Osteocyte (in vitro differentiated cells): ENCODE measurements around the gene PEPD. TPM values are rescaled to one million over a fixed set of nuclear protein-coding genes. Genes with fewer than 3 reads are reported as not detected.

Experiments used
- DNase-seq: peaks from one replicate; pipeline ENCODE4 v3.0.0; 2021; ENCODE audit warnings: mixed read lengths; ENCODE audit not compliant: unreplicated experiment; ENCODE audit errors: extremely low spot score
- H3K27ac Mint-ChIP-seq: one replicate; pipeline ENCODE4 v1.8.0; 2021; ENCODE audit warnings: mild to moderate bottlenecking, mixed read lengths; ENCODE audit not compliant: unreplicated experiment
- H3K27me3 Mint-ChIP-seq: one replicate; pipeline ENCODE4 v1.8.0; 2021; ENCODE audit warnings: mixed read lengths; ENCODE audit not compliant: unreplicated experiment
- H3K36me3 Mint-ChIP-seq: one replicate; pipeline ENCODE4 v1.8.0; 2021; ENCODE audit warnings: mixed read lengths; ENCODE audit not compliant: unreplicated experiment
- H3K4me1 Mint-ChIP-seq: one replicate; pipeline ENCODE4 v1.8.0; 2021; ENCODE audit warnings: mixed read lengths; ENCODE audit not compliant: unreplicated experiment
- H3K4me3 Mint-ChIP-seq: one replicate; pipeline ENCODE4 v1.8.0; 2021; ENCODE audit warnings: mild to moderate bottlenecking, moderate library complexity, mixed read lengths; ENCODE audit not compliant: unreplicated experiment
- H3K9me3 Mint-ChIP-seq: one replicate; pipeline ENCODE4 v1.8.0; 2021; ENCODE audit warnings: mixed read lengths; ENCODE audit not compliant: unreplicated experiment
- total RNA-seq: library from RNA; stranded (reverse); gene quantifications from 2 replicates; pipeline ENCODE4 v1.2.1, GENCODE V29; 2021
- TF ChIP-seq, protein P1 (sequence below): fragments of 200-600 bp; sonication (generic); IDR thresholded peaks from 2 replicates; pipeline ENCODE4 v1.5.0; 2021; ENCODE audit warnings: antibody characterized with exemption, mild to moderate bottlenecking, moderate library complexity

The PEPD gene
- total RNA-seq, 1 donor from 2014 or later: 106 TPM

DNA sequence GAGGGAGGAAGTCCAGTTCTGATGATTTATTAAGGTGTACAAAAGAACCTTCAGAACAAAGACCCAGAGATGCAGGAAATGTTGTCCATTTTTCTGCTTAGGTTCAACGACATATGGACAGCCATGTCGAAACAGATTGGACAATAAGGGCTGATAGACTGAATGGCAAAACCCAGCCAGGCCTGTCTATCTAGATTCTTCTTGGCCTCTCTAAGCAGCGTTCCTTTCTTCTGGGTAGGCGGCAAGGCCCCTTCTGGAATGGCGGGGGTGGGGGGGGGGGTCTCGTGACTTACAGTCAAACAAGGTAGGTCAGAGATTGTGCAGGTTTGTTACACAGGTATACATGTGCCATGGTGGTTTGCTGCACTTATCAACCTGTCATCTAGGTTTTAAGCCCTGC is 39.7 kb upstream of the PEPD start:
- no peaks in the 10 kb centered on the region for H3K9me3 Mint-ChIP-seq
- H3K36me3 Mint-ChIP-seq: no peaks in the 10 kb centered on the region
- no peak overlapping the region for H3K4me3 Mint-ChIP-seq
- H3K4me1 Mint-ChIP-seq: no peaks in the 10 kb centered on the region
- no peak for DNase-seq
- H3K27ac Mint-ChIP-seq: no peak overlapping the region
- no peaks in the 10 kb centered on the region for H3K27me3 Mint-ChIP-seq
- TF ChIP-seq, protein P1, sequence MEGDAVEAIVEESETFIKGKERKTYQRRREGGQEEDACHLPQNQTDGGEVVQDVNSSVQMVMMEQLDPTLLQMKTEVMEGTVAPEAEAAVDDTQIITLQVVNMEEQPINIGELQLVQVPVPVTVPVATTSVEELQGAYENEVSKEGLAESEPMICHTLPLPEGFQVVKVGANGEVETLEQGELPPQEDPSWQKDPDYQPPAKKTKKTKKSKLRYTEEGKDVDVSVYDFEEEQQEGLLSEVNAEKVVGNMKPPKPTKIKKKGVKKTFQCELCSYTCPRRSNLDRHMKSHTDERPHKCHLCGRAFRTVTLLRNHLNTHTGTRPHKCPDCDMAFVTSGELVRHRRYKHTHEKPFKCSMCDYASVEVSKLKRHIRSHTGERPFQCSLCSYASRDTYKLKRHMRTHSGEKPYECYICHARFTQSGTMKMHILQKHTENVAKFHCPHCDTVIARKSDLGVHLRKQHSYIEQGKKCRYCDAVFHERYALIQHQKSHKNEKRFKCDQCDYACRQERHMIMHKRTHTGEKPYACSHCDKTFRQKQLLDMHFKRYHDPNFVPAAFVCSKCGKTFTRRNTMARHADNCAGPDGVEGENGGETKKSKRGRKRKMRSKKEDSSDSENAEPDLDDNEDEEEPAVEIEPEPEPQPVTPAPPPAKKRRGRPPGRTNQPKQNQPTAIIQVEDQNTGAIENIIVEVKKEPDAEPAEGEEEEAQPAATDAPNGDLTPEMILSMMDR: no peak

DNA sequence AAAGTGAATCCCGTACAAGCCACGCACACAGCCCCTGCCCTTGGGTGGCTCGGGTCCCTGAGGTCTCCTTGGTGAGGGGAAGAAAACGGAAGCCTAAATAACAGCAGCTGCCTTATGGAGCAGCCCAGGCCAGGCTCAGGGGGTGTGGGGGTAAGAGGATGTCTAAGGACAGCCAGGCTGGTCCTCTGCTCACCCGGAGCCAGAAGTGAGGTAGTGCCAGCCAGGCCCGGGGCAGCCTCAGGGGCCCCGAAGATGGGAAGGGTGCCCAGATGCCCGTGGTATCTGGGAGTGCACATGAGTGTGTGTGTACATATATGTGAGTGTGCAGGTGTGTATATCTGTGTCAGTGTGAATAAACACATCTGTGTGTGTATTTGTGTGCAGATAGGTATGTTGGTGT is 38.4 kb upstream of the PEPD start:
- Mint-ChIP-seq H3K27ac (no peak overlapping the region), H3K4me3 (no peak overlapping the region), H3K9me3 (no peaks in the 10 kb centered on the region), H3K4me1 (no peaks in the 10 kb centered on the region), H3K36me3 (no peaks in the 10 kb centered on the region), H3K27me3 (no peaks in the 10 kb centered on the region)
- no peak for DNase-seq
- TF ChIP-seq, protein P1: no peak

DNA sequence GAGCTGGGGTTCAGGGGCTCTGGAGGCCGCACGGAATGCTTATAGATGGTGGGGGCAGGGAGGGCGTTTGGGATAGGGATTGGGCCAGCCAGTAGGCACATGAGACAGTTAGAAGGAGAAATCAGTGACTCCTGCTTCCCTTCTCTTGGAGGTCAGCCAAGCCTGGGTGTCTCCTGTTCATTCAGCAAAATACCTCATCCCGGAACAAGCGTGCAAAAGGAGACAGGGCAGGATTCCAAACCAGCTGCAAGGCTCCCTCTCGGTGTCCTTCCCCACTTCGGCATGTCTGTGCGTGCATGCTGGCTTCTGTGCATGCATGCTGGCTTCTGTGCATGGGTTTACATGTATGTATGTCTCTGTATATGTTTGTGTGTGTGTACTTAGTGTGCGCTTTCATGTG is 37.3 kb upstream of the PEPD start:
- H3K36me3 Mint-ChIP-seq: no peaks in the 10 kb centered on the region
- H3K4me1 Mint-ChIP-seq: no peaks in the 10 kb centered on the region
- no peak overlapping the region for H3K4me3 Mint-ChIP-seq
- no peaks in the 10 kb centered on the region for H3K9me3 Mint-ChIP-seq
- TF ChIP-seq, protein P1: no peak
- no peaks in the 10 kb centered on the region for H3K27me3 Mint-ChIP-seq
- H3K27ac Mint-ChIP-seq: no peak overlapping the region
- no peak for DNase-seq

DNA sequence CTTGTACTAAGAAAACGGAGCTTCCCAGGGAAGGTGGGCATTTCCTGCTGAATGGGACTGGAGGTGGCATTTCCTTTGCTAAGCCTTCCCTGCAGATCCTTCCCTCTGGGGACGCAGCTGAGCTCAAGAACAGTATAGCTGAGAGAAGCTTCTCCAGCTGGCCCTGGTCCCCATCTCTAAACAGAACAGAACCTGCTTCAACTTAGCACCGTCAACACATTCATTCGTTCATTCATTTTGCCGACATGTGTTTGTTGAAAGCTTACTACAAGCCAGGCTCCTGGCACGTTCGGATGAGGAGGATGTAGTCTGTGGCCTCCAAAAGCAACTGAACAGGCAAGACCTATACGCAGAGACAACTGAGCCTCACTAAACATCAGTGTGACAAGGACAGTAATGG is 36.6 kb upstream of the PEPD start:
- no peak overlapping the region for H3K4me3 Mint-ChIP-seq
- TF ChIP-seq, protein P1: no peak
- no peaks in the 10 kb centered on the region for H3K9me3 Mint-ChIP-seq
- H3K4me1 Mint-ChIP-seq: no peaks in the 10 kb centered on the region
- H3K27ac Mint-ChIP-seq: no peak overlapping the region
- no peaks in the 10 kb centered on the region for H3K27me3 Mint-ChIP-seq
- no peaks in the 10 kb centered on the region for H3K36me3 Mint-ChIP-seq
- no peak for DNase-seq

DNA sequence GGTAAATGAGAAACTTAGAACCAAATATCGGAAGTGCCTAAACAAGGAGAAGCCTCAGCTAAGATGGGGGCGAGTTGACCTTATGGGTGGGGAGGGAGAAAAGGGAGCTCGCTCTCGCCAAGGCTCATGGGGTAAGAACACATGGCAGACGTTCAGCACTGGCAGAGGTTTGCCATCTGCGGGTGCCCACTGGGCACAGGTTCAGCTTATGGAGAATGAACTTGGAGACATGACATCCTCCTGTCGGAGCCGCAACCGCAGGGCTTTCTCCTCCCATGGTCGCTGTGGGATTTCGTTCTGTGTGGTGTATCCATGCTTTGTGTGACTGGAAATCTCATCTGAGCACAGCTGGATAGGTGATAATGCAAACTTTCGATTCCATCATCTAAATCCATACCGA is 36.1 kb upstream of the PEPD start:
- Mint-ChIP-seq H3K9me3 (no peaks in the 10 kb centered on the region), H3K4me1 (no peaks in the 10 kb centered on the region), H3K36me3 (no peaks in the 10 kb centered on the region), H3K4me3 (no peak overlapping the region), H3K27ac (no peak overlapping the region), H3K27me3 (no peaks in the 10 kb centered on the region)
- TF ChIP-seq, protein P1: no peak
- no peak for DNase-seq
